Measurements from ENCODE around the gene ARIH2.

ARIH2 gene

GRCh38 chr3:49017971-49018706, 99.5 kb downstream of the ARIH2 start, which contains the start of gene DALRD3:
TSS of gene DALRD3 (minus strand) at chr3:49018580. CDS start at chr3:49018564, 16 bp downstream.
- TF ChIP-seq TCF12 (IDR thresholded peaks at IDR 0.05; ENCODE audit: low read depth) (0 out of 2 replicates have a peak, but pooled peaks have one; percentile 12), MAX (IDR thresholded peaks at IDR 0.05) (peak; percentile 70), CEBPB (IDR thresholded peaks at IDR 0.05) (no peak), FOXM1 (IDR thresholded peaks at IDR 0.05; ENCODE audit: borderline replicate concordance, low read depth) (0 out of 2 replicates have a peak, but pooled peaks have one; percentile 17), TEAD4 (IDR thresholded peaks at IDR 0.05) (0 out of 2 replicates have a peak, but pooled peaks have one; percentile 11), USF1 (IDR thresholded peaks at IDR 0.05) (no peak), EGR1 (IDR thresholded peaks at IDR 0.05) (no peak), YY1 (IDR thresholded peaks at IDR 0.05; ENCODE audit: low read depth) (peak; percentile 67), ZBTB7A (IDR thresholded peaks at IDR 0.05; ENCODE audit: low read depth) (0 out of 2 replicates have a peak, but pooled peaks have one; percentile 79), EP300 (IDR thresholded peaks at IDR 0.05; ENCODE audit: borderline replicate concordance) (0 out of 2 replicates have a peak, but pooled peaks have one; percentile 8), REST (IDR thresholded peaks at IDR 0.05; ENCODE audit: low read depth) (no peak), NFIC (IDR thresholded peaks at IDR 0.05) (no peak), RAD21 (IDR thresholded peaks at IDR 0.05; ENCODE audit: low read depth) (no peak), CREB1 (IDR thresholded peaks at IDR 0.05; ENCODE audit: low read depth) (peak; percentile 81), TAF1 (IDR thresholded peaks at IDR 0.05; ENCODE audit: low read depth) (no peak)

- TF ChIP-seq USF1 (IDR thresholded peaks at IDR 0.05) (no peak), TCF12 (IDR thresholded peaks at IDR 0.05; ENCODE audit: low read depth) (no peak), EP300 (IDR thresholded peaks at IDR 0.05; ENCODE audit: borderline replicate concordance) (no peak), YY1 (IDR thresholded peaks at IDR 0.05; ENCODE audit: low read depth) (no peak), ZBTB7A (IDR thresholded peaks at IDR 0.05; ENCODE audit: low read depth) (no peak), REST (IDR thresholded peaks at IDR 0.05; ENCODE audit: low read depth) (no peak), RAD21 (IDR thresholded peaks at IDR 0.05; ENCODE audit: low read depth) (no peak), FOXM1 (IDR thresholded peaks at IDR 0.05; ENCODE audit: borderline replicate concordance, low read depth) (no peak), NFIC (IDR thresholded peaks at IDR 0.05) (no peak), CEBPB (IDR thresholded peaks at IDR 0.05) (no peak), CREB1 (IDR thresholded peaks at IDR 0.05; ENCODE audit: low read depth) (no peak), TEAD4 (IDR thresholded peaks at IDR 0.05) (no peak), MAX (IDR thresholded peaks at IDR 0.05) (no peak), EGR1 (IDR thresholded peaks at IDR 0.05) (no peak), TAF1 (IDR thresholded peaks at IDR 0.05; ENCODE audit: low read depth) (no peak)
Observed at GRCh38 chr3:49018707-49019006, 100.0 kb downstream of the ARIH2 start.

GRCh38 chr3:49019941-49020329, 101.3 kb downstream of the ARIH2 start:
- no peak for TF ChIP-seq TEAD4 (IDR thresholded peaks at IDR 0.05)
- no peak for TF ChIP-seq REST (IDR thresholded peaks at IDR 0.05; ENCODE audit: low read depth)
- TF ChIP-seq FOXM1 (IDR thresholded peaks at IDR 0.05; ENCODE audit: borderline replicate concordance, low read depth) = no peak
- TF ChIP-seq RAD21 (IDR thresholded peaks at IDR 0.05; ENCODE audit: low read depth) = no peak
- TF ChIP-seq USF1 (IDR thresholded peaks at IDR 0.05) = no peak
- no peak for TF ChIP-seq EGR1 (IDR thresholded peaks at IDR 0.05)
- TF ChIP-seq CREB1 (IDR thresholded peaks at IDR 0.05; ENCODE audit: low read depth) = no peak
- no peak for TF ChIP-seq TCF12 (IDR thresholded peaks at IDR 0.05; ENCODE audit: low read depth)
- no peak for TF ChIP-seq MAX (IDR thresholded peaks at IDR 0.05)
- TF ChIP-seq EP300 (IDR thresholded peaks at IDR 0.05; ENCODE audit: borderline replicate concordance) = no peak
- no peak for TF ChIP-seq ZBTB7A (IDR thresholded peaks at IDR 0.05; ENCODE audit: low read depth)

Data from Ishikawa (cell line).